T47D (cell line): ENCODE results near the gene ALG2.
"Not testable (repeated sequence)": the region's sequence is repeated elsewhere in the genome, so short reads cannot be mapped to it uniquely, and the experiment has no call there.

Experiments used
- DNase-seq, 2 experiments: peaks; one replicate each; pipeline versions ENCODE4 v3.0.0 to v3.0.0-alpha.2; 2011 to 2012; ENCODE audit warnings: low read depth in 1 of 2, low spot score in 1 of 2
- JUND ChIP-seq: IDR thresholded peaks from 2 replicates; pipeline ENCODE4 v1.6.1; 2012; ENCODE audit warnings: low read depth
- in situ Hi-C: cut with HindIII; loops from 2 replicates; pipeline ENCODE4 v1.10.0; 2016; ENCODE audit warnings: low sequenced_read_pairs, low pct_unique_long_range_greater_than_20kb

The ALG2 gene

GRCh38 chr9:99253772-99254431 lies 32.2 kb upstream of the ALG2 start:
- no peak for TF ChIP-seq JUND
- in situ Hi-C loops, result no loop called here
- DNase-seq, result no peak

GRCh38 chr9:99253134-99253533 lies 31.4 kb upstream of the ALG2 start:
- no peak for TF ChIP-seq JUND
- in situ Hi-C loops, result no loop called here
- DNase-seq, result no peak

- in situ Hi-C loops, result no loop called here
- TF ChIP-seq JUND, result no peak
- DNase-seq, result no peak
Measured at GRCh38 chr9:99251157-99251556, 29.4 kb upstream of the ALG2 start.

GRCh38 chr9:99249619-99250018 lies 27.9 kb upstream of the ALG2 start:
- no peak for TF ChIP-seq JUND
- in situ Hi-C loops, result no loop called here
- no peak for DNase-seq

- DNase-seq, result no peak
- TF ChIP-seq JUND, result no peak
- in situ Hi-C loops, result no loop called here
Measured at GRCh38 chr9:99244344-99245260, 22.9 kb upstream of the ALG2 start.

- DNase-seq, result no peak
- in situ Hi-C loops, result no loop called here
- no peak for TF ChIP-seq JUND
Measured at GRCh38 chr9:99241106-99241505, 19.4 kb upstream of the ALG2 start.

- in situ Hi-C loops, result no loop called here
Measured at GRCh38 chr9:99239341-99240060, 17.8 kb upstream of the ALG2 start.

GRCh38 chr9:99238331-99238730 lies 16.6 kb upstream of the ALG2 start:
- no peak for TF ChIP-seq JUND
- in situ Hi-C loops, result no loop called here
- no peak for DNase-seq

More at GRCh38 chr9:99239341-99240060, 17.8 kb upstream of the ALG2 start:
- no peak for DNase-seq
- no peak for TF ChIP-seq JUND

- in situ Hi-C loops, DNase-seq: not testable (repeated sequence)
Measured at GRCh38 chr9:99237849-99238248, 16.1 kb upstream of the ALG2 start.

GRCh38 chr9:99237356-99237755 lies 15.6 kb upstream of the ALG2 start:
- in situ Hi-C loops, result no loop called here
- no peak for DNase-seq
- TF ChIP-seq JUND, result no peak

GRCh38 chr9:99235926-99236634 lies 14.3 kb upstream of the ALG2 start:
- DNase-seq, result no peak
- TF ChIP-seq JUND, result no peak
- in situ Hi-C loops, result no loop called here

GRCh38 chr9:99235069-99235468 lies 13.3 kb upstream of the ALG2 start:
- TF ChIP-seq JUND, result no peak
- DNase-seq, result no peak
- in situ Hi-C loops, result no loop called here

GRCh38 chr9:99234618-99235017 lies 12.9 kb upstream of the ALG2 start:
- in situ Hi-C loops, result no loop called here
- no peak for DNase-seq
- TF ChIP-seq JUND, result no peak
